Glutamatergic neuron (in vitro differentiated cells): ENCODE results near the gene ERP27. TPM values are rescaled to one million over a fixed set of nuclear protein-coding genes. Genes with fewer than 3 reads are reported as not detected.

ENCODE experiments used
- DNase-seq: peaks from one replicate; pipeline ENCODE4 v3.0.0; 2022
- H3K27ac Mint-ChIP-seq: one replicate; pipeline ENCODE4 v1.8.0; 2020; ENCODE audit warnings: mild to moderate bottlenecking, mixed read lengths, inconsistent platforms; ENCODE audit not compliant: unreplicated experiment
- H3K27me3 Mint-ChIP-seq: one replicate; pipeline ENCODE4 v1.8.0; 2020; ENCODE audit warnings: mild to moderate bottlenecking, moderate library complexity, mixed read lengths, inconsistent platforms; ENCODE audit not compliant: unreplicated experiment
- H3K36me3 Mint-ChIP-seq: one replicate; pipeline ENCODE4 v1.8.0; 2020; ENCODE audit warnings: mild to moderate bottlenecking, mixed read lengths, inconsistent platforms; ENCODE audit not compliant: unreplicated experiment
- H3K4me1 Mint-ChIP-seq: one replicate; pipeline ENCODE4 v1.8.0; 2020; ENCODE audit warnings: mild to moderate bottlenecking, low read depth, mixed read lengths, inconsistent platforms; ENCODE audit not compliant: unreplicated experiment
- H3K4me3 Mint-ChIP-seq: one replicate; pipeline ENCODE4 v1.8.0; 2020; ENCODE audit warnings: mild to moderate bottlenecking, mixed read lengths, inconsistent platforms; ENCODE audit not compliant: unreplicated experiment
- H3K9me3 Mint-ChIP-seq: one replicate; pipeline ENCODE4 v1.8.0; 2020; ENCODE audit warnings: mild to moderate bottlenecking, moderate library complexity, mixed read lengths, inconsistent platforms; ENCODE audit not compliant: unreplicated experiment
- total RNA-seq: library from RNA; stranded (reverse); fragmentation: NEBNext Ultra II Directional; extraction: Animal tissue kit (Norgen Biotek cat#: 25700); gene quantifications from one replicate; pipeline ENCODE4 v1.2.1, GENCODE V29; 2021; ENCODE audit not compliant: unreplicated experiment
- TF ChIP-seq, protein P1 (sequence below): fragments of 200-600 bp; sonication (generic); IDR thresholded peaks from one replicate; pipeline ENCODE4 v1.5.0; 2021; ENCODE audit not compliant: partially characterized antibody, unreplicated experiment

The ERP27 gene
- total RNA-seq, 1 donor from 2014 or later: not detected

DNA sequence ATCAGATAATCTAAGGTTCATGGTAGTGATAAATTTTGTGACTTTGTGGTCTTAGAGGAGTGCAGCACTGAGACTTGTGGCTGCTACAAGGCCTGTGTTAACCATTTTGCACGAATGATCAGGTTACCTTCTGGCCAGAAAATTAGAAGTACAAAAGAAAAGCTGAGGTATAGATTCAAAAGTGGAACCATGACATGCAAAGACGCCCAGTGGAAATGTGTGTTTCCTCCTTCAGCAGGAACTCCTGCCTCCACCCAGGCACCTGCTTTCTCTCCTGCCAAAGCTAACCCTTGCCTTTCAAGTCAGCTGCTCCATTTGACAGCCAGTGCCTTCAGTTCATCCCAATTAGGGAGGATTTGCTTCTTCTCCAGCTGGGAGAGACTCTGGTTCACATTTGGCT lies 44.7 kb upstream of the ERP27 start:
- Mint-ChIP-seq H3K9me3 (no peaks in the 10 kb centered on the region), H3K4me1 (no peaks in the 10 kb centered on the region), H3K27me3 (no peaks in the 10 kb centered on the region), H3K4me3 (no peak overlapping the region), H3K27ac (no peak overlapping the region), H3K36me3 (no peaks in the 10 kb centered on the region)
- TF ChIP-seq, protein P1, sequence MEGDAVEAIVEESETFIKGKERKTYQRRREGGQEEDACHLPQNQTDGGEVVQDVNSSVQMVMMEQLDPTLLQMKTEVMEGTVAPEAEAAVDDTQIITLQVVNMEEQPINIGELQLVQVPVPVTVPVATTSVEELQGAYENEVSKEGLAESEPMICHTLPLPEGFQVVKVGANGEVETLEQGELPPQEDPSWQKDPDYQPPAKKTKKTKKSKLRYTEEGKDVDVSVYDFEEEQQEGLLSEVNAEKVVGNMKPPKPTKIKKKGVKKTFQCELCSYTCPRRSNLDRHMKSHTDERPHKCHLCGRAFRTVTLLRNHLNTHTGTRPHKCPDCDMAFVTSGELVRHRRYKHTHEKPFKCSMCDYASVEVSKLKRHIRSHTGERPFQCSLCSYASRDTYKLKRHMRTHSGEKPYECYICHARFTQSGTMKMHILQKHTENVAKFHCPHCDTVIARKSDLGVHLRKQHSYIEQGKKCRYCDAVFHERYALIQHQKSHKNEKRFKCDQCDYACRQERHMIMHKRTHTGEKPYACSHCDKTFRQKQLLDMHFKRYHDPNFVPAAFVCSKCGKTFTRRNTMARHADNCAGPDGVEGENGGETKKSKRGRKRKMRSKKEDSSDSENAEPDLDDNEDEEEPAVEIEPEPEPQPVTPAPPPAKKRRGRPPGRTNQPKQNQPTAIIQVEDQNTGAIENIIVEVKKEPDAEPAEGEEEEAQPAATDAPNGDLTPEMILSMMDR: no peak
- DNase-seq: no peak

- Mint-ChIP-seq H3K4me3 (no peak overlapping the region), H3K27me3 (no peaks in the 10 kb centered on the region), H3K27ac (no peak overlapping the region), H3K9me3 (no peaks in the 10 kb centered on the region), H3K4me1 (no peaks in the 10 kb centered on the region), H3K36me3 (no peaks in the 10 kb centered on the region)
- TF ChIP-seq, protein P1: no peak
- DNase-seq: no peak
Observed at GRCh38 chr12:14982562-14982961, 44.2 kb upstream of the ERP27 start.

GRCh38 chr12:14981049-14981448 lies 42.7 kb upstream of the ERP27 start:
- H3K4me3 Mint-ChIP-seq: no peak overlapping the region
- TF ChIP-seq, protein P1: no peak
- H3K36me3 Mint-ChIP-seq: no peaks in the 10 kb centered on the region
- H3K9me3 Mint-ChIP-seq: no peaks in the 10 kb centered on the region
- no peaks in the 10 kb centered on the region for H3K27me3 Mint-ChIP-seq
- H3K4me1 Mint-ChIP-seq: no peaks in the 10 kb centered on the region
- DNase-seq: no peak
- no peak overlapping the region for H3K27ac Mint-ChIP-seq

DNA sequence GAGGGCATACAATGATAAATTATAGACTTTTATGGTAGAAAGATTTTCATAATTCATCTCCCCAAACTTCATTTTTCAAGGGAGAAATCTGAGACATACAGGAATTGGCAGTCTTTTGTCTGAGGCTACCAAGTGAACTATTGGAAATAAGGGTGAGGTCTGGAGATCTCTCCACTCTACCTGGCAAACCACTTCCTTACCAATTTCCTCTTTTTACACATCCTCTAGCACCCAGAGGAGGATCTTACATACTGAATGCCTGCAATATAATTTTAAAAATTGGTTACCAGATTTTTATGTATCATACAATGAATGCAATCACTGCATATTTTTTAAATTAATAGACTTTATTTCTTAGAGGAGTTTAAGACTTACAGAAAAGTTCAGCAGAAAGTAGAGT lies 41.1 kb upstream of the ERP27 start:
- no peak for DNase-seq
- Mint-ChIP-seq H3K4me3 (no peak overlapping the region), H3K36me3 (no peaks in the 10 kb centered on the region)

DNA sequence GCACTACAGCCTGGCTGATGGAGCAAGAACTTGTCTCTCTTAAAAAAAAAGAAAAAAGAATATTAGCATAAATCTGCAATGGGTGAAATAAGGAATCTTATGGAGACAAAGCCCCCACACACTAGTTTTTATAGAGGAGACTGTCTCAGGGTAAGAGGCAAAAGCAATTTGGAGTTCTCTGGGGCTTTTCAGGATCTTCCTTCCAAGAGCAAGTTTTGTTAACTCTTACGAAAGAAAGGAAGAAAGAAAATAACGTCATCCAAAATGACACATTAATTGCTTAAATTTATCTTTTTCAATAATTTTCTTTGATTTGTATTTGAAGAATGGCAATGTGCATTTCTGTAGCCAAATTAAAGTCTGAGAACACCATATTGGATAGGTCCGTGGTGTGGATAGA lies 38.3 kb upstream of the ERP27 start:
- Mint-ChIP-seq H3K36me3 (no peaks in the 10 kb centered on the region), H3K27me3 (peaks cover 3% of the 10 kb centered on the region), H3K4me1 (no peaks in the 10 kb centered on the region), H3K9me3 (no peaks in the 10 kb centered on the region), H3K27ac (no peak overlapping the region), H3K4me3 (no peak overlapping the region)
- DNase-seq: no peak
- TF ChIP-seq, protein P1: no peak

More for the DNA sequence above, 41.1 kb upstream of the ERP27 start:
- Mint-ChIP-seq H3K27ac (no peak overlapping the region), H3K9me3 (no peaks in the 10 kb centered on the region), H3K4me1 (no peaks in the 10 kb centered on the region), H3K27me3 (no peaks in the 10 kb centered on the region)
- TF ChIP-seq, protein P1: no peak
